Measurements from ENCODE around the gene HOXA10.

GRCh38 chr7:27217951-27218350, 43.8 kb upstream of the HOXA10 start:
- no peak for TF ChIP-seq CTCF (IDR thresholded peaks at IDR 0.05; ENCODE audit: insufficient read depth, low read length)
- TF ChIP-seq POLR2AphosphoS5 (IDR thresholded peaks at IDR 0.05; ENCODE audit: low read depth): no peak
